HCT116 (cell line): ENCODE data around the gene HCN3. TPM values are rescaled to one million over a fixed set of nuclear protein-coding genes. Genes with fewer than 3 reads are reported as not detected.

Experiments used
- ATAC-seq: fragments of 200-7000 bp; cut with Tn5 transposase; 2 replicates; pipeline ENCODE4 v1.9.1; 2020; ENCODE audit warnings: mild to moderate bottlenecking, moderate library complexity
- BruUV-seq: library from RNA; stranded (reverse); fragments of 400-500 nt; replicated peaks from 2 replicates; lab custom pipeline; 2021; lab: Mats Ljungman, UMichigan
- CTCF ChIA-PET: fragments of 300-600 bp; sonication (Branson Sonifier 250); formaldehyde crosslinking; loops from one replicate; lab custom pipeline; 2021; ENCODE audit warnings: antibody characterized with exemption; lab: Charles Lee
- POLR2A ChIA-PET: fragments of 300-600, 350-600 bp; sonication (Branson Sonifier 250); formaldehyde crosslinking; loops from one replicate; lab custom pipeline; 2021; ENCODE audit warnings: antibody characterized with exemption; lab: Charles Lee
- RAD21 ChIA-PET, 2 experiments: fragments of 300-600 bp; sonication (Branson Sonifier 250); formaldehyde crosslinking; loops; one replicate each; lab custom pipeline; 2023; ENCODE audit warnings: low total read pairs in 2 of 2; ENCODE audit not compliant: uncharacterized antibody in 2 of 2, unreplicated experiment in 2 of 2, low non-redundant PET in 1 of 2; lab: Charles Lee
- DNase-seq: peaks from one replicate; pipeline ENCODE4 v3.0.0-alpha.2; 2010; ENCODE audit warnings: low read depth, low spot score
- H2AFZ ChIP-seq: fragments of 200-600 bp; shearing (Covaris generic), sonication (generic); 2 replicates; pipeline ENCODE4 v1.6.1; 2017; ENCODE audit warnings: low read depth, mixed run types, mixed read lengths, antibody characterized with exemption, low read length; ENCODE audit not compliant: poor library complexity, severe bottlenecking
- H3K27ac ChIP-seq: 2 replicates; pipeline ENCODE4 v1.5.1; 2012; ENCODE audit warnings: low read depth, low read length
- H3K27me3 ChIP-seq: fragments of 200-600 bp; sonication (generic); 2 replicates; pipeline ENCODE4 v1.6.1; 2016; ENCODE audit warnings: mixed run types, low read length, mixed read lengths; ENCODE audit not compliant: insufficient read depth
- H3K36me3 ChIP-seq, 2 experiments: fragments of 200-500 bp in 1 of 2; fragments of 200-600 bp in 1 of 2; sonication (Bioruptor generic) in 1 of 2; sonication (generic) in 1 of 2; 2 replicates each; pipeline versions ENCODE4 v1.5.1 to v1.6.1; 2014 to 2016; ENCODE audit warnings: low read length in 2 of 2, inconsistent platforms in 1 of 2, mixed read lengths in 1 of 2, mixed run types in 1 of 2; ENCODE audit not compliant: insufficient read depth in 2 of 2, control insufficient read depth in 1 of 2
- H3K4me1 ChIP-seq, 2 experiments: fragments of 200-600 bp in 1 of 2; sonication (generic) in 1 of 2; 2 replicates each; pipeline versions ENCODE4 v1.5.1 to v1.6.1; 2012 to 2017; ENCODE audit warnings: low read length in 2 of 2, inconsistent platforms in 1 of 2, mild to moderate bottlenecking in 1 of 2, mixed read lengths in 1 of 2, mixed run types in 1 of 2, moderate library complexity in 1 of 2; ENCODE audit not compliant: insufficient read depth in 2 of 2, control insufficient read depth in 1 of 2
- H3K4me2 ChIP-seq: fragments of 200-600 bp; sonication (generic); 2 replicates; pipeline ENCODE4 v1.6.1; 2017; ENCODE audit warnings: mixed run types, low read length, mixed read lengths
- H3K4me3 ChIP-seq, 2 experiments: fragments of 200-600 bp in 1 of 2; sonication (generic) in 1 of 2; replicated peaks in 1 of 2; 2 replicates each; pipeline ENCODE4 v1.5.1; 2011 to 2016; ENCODE audit warnings: low read length in 2 of 2, control low read depth in 1 of 2, low read depth in 1 of 2, mild to moderate bottlenecking in 1 of 2, mixed read lengths in 1 of 2, mixed run types in 1 of 2
- H3K79me2 ChIP-seq: fragments of 200-600 bp; sonication (generic); 2 replicates; pipeline ENCODE4 v1.6.1; 2017; ENCODE audit warnings: mild to moderate bottlenecking, mixed run types, low read length, moderate library complexity, mixed read lengths; ENCODE audit not compliant: insufficient read depth
- H3K9ac ChIP-seq: fragments of 200-600 bp; sonication (generic); 2 replicates; pipeline ENCODE4 v1.6.1; 2016; ENCODE audit warnings: low read length, mixed read lengths
- H3K9me2 ChIP-seq: fragments of 200-600 bp; sonication (generic), shearing (Covaris generic); 2 replicates; pipeline ENCODE4 v1.6.1; 2017; ENCODE audit warnings: mixed run types, mild to moderate bottlenecking, moderate library complexity; ENCODE audit not compliant: insufficient read depth
- H3K9me3 ChIP-seq, 2 experiments: fragments of 200-500 bp in 1 of 2; fragments of 200-600 bp in 1 of 2; sonication (Bioruptor generic) in 1 of 2; sonication (generic) in 1 of 2; 2 replicates each; pipeline ENCODE4 v1.6.1; 2014 to 2017; ENCODE audit warnings: low read length in 2 of 2, mixed read lengths in 2 of 2, inconsistent platforms in 1 of 2, low read depth in 1 of 2, mild to moderate bottlenecking in 1 of 2, mixed run types in 1 of 2, moderate library complexity in 1 of 2; ENCODE audit not compliant: control insufficient read depth in 1 of 2, insufficient read depth in 1 of 2
- H4K20me1 ChIP-seq: fragments of 200-600 bp; sonication (generic), shearing (Covaris generic); 2 replicates; pipeline ENCODE4 v1.6.1; 2017; ENCODE audit warnings: mixed run types, mild to moderate bottlenecking, moderate library complexity; ENCODE audit not compliant: insufficient read depth
- CEBPB ChIP-seq: IDR thresholded peaks from 2 replicates; pipeline ENCODE4 v1.6.1; 2012; ENCODE audit warnings: low read depth
- EZH2 ChIP-seq: fragments of 200-600 bp; sonication (generic); IDR thresholded peaks from 2 replicates; pipeline ENCODE4 v1.6.1; 2017; ENCODE audit warnings: antibody characterized with exemption, mixed run types
- EZH2phosphoT487 ChIP-seq: fragments of 200-600 bp; IDR thresholded peaks from 2 replicates; pipeline ENCODE4 v1.6.1; 2018; ENCODE audit warnings: antibody characterized with exemption, borderline replicate concordance
- FOSL1 ChIP-seq: IDR thresholded peaks from 2 replicates; pipeline ENCODE4 v1.6.1; 2012; ENCODE audit warnings: low read depth
- RAD21 ChIP-seq: IDR thresholded peaks from 2 replicates; pipeline ENCODE4 v1.6.1; 2012; ENCODE audit warnings: low read depth, mild to moderate bottlenecking
- SRF ChIP-seq: IDR thresholded peaks from 2 replicates; pipeline ENCODE4 v1.6.1; 2012; ENCODE audit warnings: low read depth
- ZFX ChIP-seq: fragments of 450-650 bp; IDR thresholded peaks from 2 replicates; pipeline ENCODE4 v1.6.1; 2017
- ZNF274 ChIP-seq: fragments of 200-500 bp; sonication (Bioruptor generic); IDR thresholded peaks from 2 replicates; pipeline ENCODE4 v1.6.1; 2014; ENCODE audit warnings: mild to moderate bottlenecking, low read depth, low read length, inconsistent platforms
- intact Hi-C: fragments of 100-400 bp; cut with micrococcal nuclease; formaldehyde crosslinking; loops from 2 replicates; pipeline ENCODE4 v1.10.0; 2022
- total RNA-seq: library from RNA; stranded (reverse); gene quantifications from one replicate; pipeline ENCODE4 v1.2.1, GENCODE V29; 2021; ENCODE audit not compliant: unreplicated experiment
- TF ChIP-seq, protein P1 (sequence below), 3 experiments: fragments of 200-600 bp in 1 of 3; sonication (generic) in 1 of 3; IDR thresholded peaks in 2 of 3; conservative IDR thresholded peaks in 1 of 3; 2 replicates each; pipeline ENCODE4 v1.5.1; 2012 to 2017; ENCODE audit warnings: low read depth in 2 of 3, low read length in 2 of 3, antibody characterized with exemption in 1 of 3, borderline replicate concordance in 1 of 3, control low read depth in 1 of 3, mild to moderate bottlenecking in 1 of 3, mixed read lengths in 1 of 3, mixed run types in 1 of 3, moderate library complexity in 1 of 3; ENCODE audit not compliant: insufficient read depth in 1 of 3

The HCN3 gene
- total RNA-seq, 1 experiment from 2014 or later: 8.5 TPM

DNA sequence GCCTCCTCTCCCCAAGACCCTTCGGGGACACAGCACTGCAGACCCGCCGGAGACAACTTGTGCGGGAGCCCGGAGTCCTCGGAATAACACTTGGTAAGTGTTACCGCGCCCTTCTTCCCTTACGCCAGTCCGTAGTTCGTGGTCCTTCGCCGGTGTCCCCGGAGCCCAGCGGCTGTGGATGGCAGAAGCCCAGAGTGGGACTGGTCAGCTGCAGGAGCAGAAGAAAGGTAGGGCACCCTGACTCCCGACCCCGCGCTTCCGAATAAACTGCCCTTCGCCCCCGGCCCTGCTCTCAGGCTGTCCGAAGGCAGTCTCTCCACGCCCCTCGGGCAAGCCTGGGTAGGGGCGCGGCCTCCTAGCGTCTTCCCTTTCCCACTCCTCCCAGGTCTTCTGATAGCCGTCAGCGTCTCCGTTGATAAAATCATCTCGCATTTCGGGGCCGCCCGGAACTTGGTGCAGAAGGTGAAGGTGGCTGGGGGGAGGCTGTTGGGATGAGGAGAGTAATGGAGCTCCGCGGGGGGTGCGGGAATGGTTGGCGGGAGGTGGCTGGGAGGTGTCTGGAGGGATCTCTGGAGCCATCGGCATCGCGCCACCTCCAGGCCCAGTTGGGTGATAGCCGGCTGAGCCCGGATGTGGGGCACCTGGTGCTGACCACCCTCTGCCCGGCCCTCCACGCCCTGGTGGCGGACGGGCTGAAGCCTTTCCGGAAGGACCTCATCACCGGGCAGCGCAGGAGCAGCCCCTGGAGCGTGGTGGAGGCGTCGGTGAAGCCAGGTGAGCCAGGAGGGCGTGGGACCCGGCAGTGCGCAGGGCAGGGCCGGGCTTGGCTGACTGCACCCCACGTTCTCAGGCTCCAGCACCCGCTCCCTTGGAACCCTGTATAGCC is 47.7 kb downstream of the HCN3 start:
- ATAC-seq: peak; percentile 41
- Histone ChIP-seq H3K4me2 (peak overlapping the region; percentile 100), H3K27ac (peak overlapping the region; percentile 96), H3K4me3 (peak overlapping the region; percentile 83 to 96), H4K20me1 (no peaks in the 10 kb centered on the region), H3K79me2 (peaks cover 39% of the 10 kb centered on the region; the same call in 1 of the 2 replicates), H3K27me3 (no peaks in the 10 kb centered on the region), H3K9me2 (no peaks in the 10 kb centered on the region), H3K9ac (peak overlapping the region; percentile 87), H3K36me3 (peaks cover 18 to 23% of the 10 kb centered on the region in 2 experiments; a peak in 3 of 4 replicates), H3K9me3 (no peaks in the 10 kb centered on the region), H3K4me1 (peaks cover 15 to 25% of the 10 kb centered on the region in 2 experiments), H2AFZ (no peak overlapping the region)
- no peak for TF ChIP-seq ZFX
- TF ChIP-seq, protein P1, sequence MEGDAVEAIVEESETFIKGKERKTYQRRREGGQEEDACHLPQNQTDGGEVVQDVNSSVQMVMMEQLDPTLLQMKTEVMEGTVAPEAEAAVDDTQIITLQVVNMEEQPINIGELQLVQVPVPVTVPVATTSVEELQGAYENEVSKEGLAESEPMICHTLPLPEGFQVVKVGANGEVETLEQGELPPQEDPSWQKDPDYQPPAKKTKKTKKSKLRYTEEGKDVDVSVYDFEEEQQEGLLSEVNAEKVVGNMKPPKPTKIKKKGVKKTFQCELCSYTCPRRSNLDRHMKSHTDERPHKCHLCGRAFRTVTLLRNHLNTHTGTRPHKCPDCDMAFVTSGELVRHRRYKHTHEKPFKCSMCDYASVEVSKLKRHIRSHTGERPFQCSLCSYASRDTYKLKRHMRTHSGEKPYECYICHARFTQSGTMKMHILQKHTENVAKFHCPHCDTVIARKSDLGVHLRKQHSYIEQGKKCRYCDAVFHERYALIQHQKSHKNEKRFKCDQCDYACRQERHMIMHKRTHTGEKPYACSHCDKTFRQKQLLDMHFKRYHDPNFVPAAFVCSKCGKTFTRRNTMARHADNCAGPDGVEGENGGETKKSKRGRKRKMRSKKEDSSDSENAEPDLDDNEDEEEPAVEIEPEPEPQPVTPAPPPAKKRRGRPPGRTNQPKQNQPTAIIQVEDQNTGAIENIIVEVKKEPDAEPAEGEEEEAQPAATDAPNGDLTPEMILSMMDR (IDR thresholded peaks at IDR 0.05 in 2 of 3, conservative IDR thresholded peaks at IDR 0.05 in 1 of 3; ENCODE audit: borderline replicate concordance in 1 of 3, insufficient read depth in 1 of 3, low read depth in 2 of 3, low read length in 2 of 3): peak in 2 of 3 experiments; percentile 61 to 65; a peak in 4 of 6 replicates
- no peak for TF ChIP-seq SRF
- TF ChIP-seq RAD21: no peak
- TF ChIP-seq FOSL1: no peak
- TF ChIP-seq EZH2: no peak
- no peak for TF ChIP-seq EZH2phosphoT487
- TF ChIP-seq CEBPB: no peak
- no peak for TF ChIP-seq ZNF274
- CTCF ChIA-PET: interaction anchor here (0.7 to 3.9 kb wide), 4 partner anchors 47 to 149 kb away, joined by 3 to 44 read pairs (median 6); no protein-coding TSS in a partner anchor
- DNase-seq: peak; percentile 44
- RAD21 ChIA-PET: interaction anchor here in 1 of 2 experiments (0.6 kb wide), 1 partner anchor 53 kb away, joined by 3 read pairs; no protein-coding TSS in a partner anchor
- POLR2A ChIA-PET: interaction anchor here (1.2 to 1.6 kb wide), 3 partner anchors 17 to 74 kb away, joined by 3 to 11 read pairs (median 5); partner anchors contain the start of genes CLK2 and FDPS
- BruUV-seq: TSS peak; percentile 54
- intact Hi-C loops: loop anchor here (1.0 to 10.0 kb wide), 3 partner anchors 75 to 267 kb away; partner anchors contain the start of genes KRTCAP2 and TRIM46
